ENCODE results near the gene DGKQ. TPM values are rescaled to one million over a fixed set of nuclear protein-coding genes. Genes with fewer than 3 reads are reported as not detected.

The DGKQ gene
- polyA plus RNA-seq, 3 donors, result 6.4 to 7.1 (median 6.6) TPM

Other genes starting within 250 kb of the DGKQ start
- 10 to 100 TPM in 1 of 3 donors, 1 to 10 TPM in 2; 1.2 to 12.7 (median 2.4) TPM for gene CPLX1, start 147.4 kb downstream of the DGKQ start, polyA plus RNA-seq
- gene GAK, start 41.3 kb downstream of the DGKQ start, polyA plus RNA-seq, result 10 to 100 TPM; 75.2 to 90.3 (median 77.5) TPM
- 10 to 100 TPM; 13.8 to 33.2 (median 22.7) TPM for gene TMEM175, start 41.1 kb downstream of the DGKQ start, polyA plus RNA-seq
- 10 to 100 TPM; 10.8 to 23.9 (median 13.7) TPM for gene IDUA, start 13.5 kb upstream of the DGKQ start, polyA plus RNA-seq
- gene SLC26A1, start 19.8 kb upstream of the DGKQ start, polyA plus RNA-seq, result under 1 TPM; 0.11 to 0.51 (median 0.31) TPM
- 100 to 1,000 TPM in 1 of 3 donors, 10 to 100 TPM in 2; 20.7 to 142 (median 32.4) TPM for gene FGFRL1, start 38.1 kb upstream of the DGKQ start, polyA plus RNA-seq
- 10 to 100 TPM in 1 of 3 donors, 1 to 10 TPM in 2; 4.3 to 17.4 (median 4.7) TPM for gene RNF212, start 140.0 kb upstream of the DGKQ start, polyA plus RNA-seq
- 10 to 100 TPM in 2 of 3 donors, 1 to 10 TPM in 1; 8.7 to 36.4 (median 26.3) TPM for gene SPON2, start 199.0 kb upstream of the DGKQ start, polyA plus RNA-seq

Data from adipose tissue (tissue), 3 donors.